Prostate gland (tissue), 2 donors: ENCODE measurements around the gene ZBTB7B. TPM values are rescaled to one million over a fixed set of nuclear protein-coding genes. Genes with fewer than 3 reads are reported as not detected.

Source experiments
- DNase-seq: peaks from one replicate; pipeline ENCODE4 v3.0.0-alpha.2; 2019; ENCODE audit warnings: low spot score
- H3K27ac ChIP-seq, 2 donors: fragments of 200-600 bp; sonication (generic); 2 replicates each; pipeline ENCODE4 v1.5.1; 2017 to 2019
- H3K27me3 ChIP-seq: fragments of 200-600 bp; sonication (generic); replicated peaks from 2 replicates; pipeline ENCODE4 v1.5.1; 2019; ENCODE audit not compliant: insufficient read depth
- H3K36me3 ChIP-seq, 2 donors: fragments of 200-600 bp; sonication (generic); 1 replicate in 1 of 2; 2 replicates in 1 of 2; pipeline versions ENCODE4 v1.5.1 to v1.8.1; 2017 to 2019
- H3K4me1 ChIP-seq: fragments of 200-600 bp; sonication (generic); replicated peaks from 2 replicates; pipeline ENCODE4 v1.5.1; 2019
- H3K4me3 ChIP-seq, 2 donors: fragments of 200-600 bp; sonication (generic); 2 replicates each; pipeline ENCODE4 v1.5.1; 2017 to 2019
- H3K9me3 ChIP-seq: fragments of 200-600 bp; sonication (generic); 2 replicates; pipeline ENCODE4 v1.5.1; 2017
- CTCF ChIP-seq, 4 experiments: fragments of 200-600 bp in 2 of 4; fragments of 450-650 bp in 2 of 4; sonication (generic) in 2 of 4; IDR thresholded peaks; 1 replicate in 3 of 4; 2 replicates in 1 of 4; pipeline ENCODE4 v1.5.1; 2016 to 2019; ENCODE audit warnings: antibody characterized with exemption in 4 of 4, mild to moderate bottlenecking in 2 of 4, moderate library complexity in 2 of 4
- POLR2A ChIP-seq: fragments of 450-650 bp; IDR thresholded peaks from one replicate; pipeline ENCODE4 v1.6.1; 2016; ENCODE audit warnings: antibody characterized with exemption, mild to moderate bottlenecking
- POLR2AphosphoS5 ChIP-seq: sonication (generic); formaldehyde crosslinking; IDR thresholded peaks from one replicate; pipeline ENCODE4 v1.6.1; 2017; ENCODE audit warnings: antibody characterized with exemption
- WGBS: methylation state at CpG from one replicate; pipeline ENCODE4 v1.1.5; 2018; 5-methylcytosine and 5-hydroxymethylcytosine counted together
- intact Hi-C: fragments of 100-400 bp; cut with DNase I; formaldehyde crosslinking; loops from one replicate; pipeline ENCODE4 v1.14.2; 2022
- total RNA-seq, 2 donors: library from RNA; depleted of rRNA; stranded (reverse); fragments of >200 nt; gene quantifications; one replicate each; pipeline ENCODE4 v1.1.0, GENCODE V29; 2016

Gene ZBTB7B
- total RNA-seq, 2 donors from 2014 or later, result 60.0 to 103 TPM

GRCh38 chr1:155026154-155026553 lies 23.6 kb downstream of the ZBTB7B start:
- H3K9me3 ChIP-seq, result no peaks in the 10 kb centered on the region
- no peak overlapping the region for H3K27ac ChIP-seq
- no peak overlapping the region for H3K4me3 ChIP-seq
- H3K36me3 ChIP-seq, result no peaks in the 10 kb centered on the region
- no peaks in the 10 kb centered on the region for H3K4me1 ChIP-seq
- intact Hi-C loops, result no loop called here
- TF ChIP-seq POLR2AphosphoS5 (no peak), POLR2A (no peak), CTCF (IDR thresholded peaks at IDR 0.05) (no peak)
- no peaks in the 10 kb centered on the region for H3K27me3 ChIP-seq
- DNase-seq, result no peak
- WGBS, result 63% methylated on average over 6 of the region's 9 CpGs

- no peaks in the 10 kb centered on the region for H3K4me1 ChIP-seq
- H3K36me3 ChIP-seq, result no peaks in the 10 kb centered on the region
- H3K27me3 ChIP-seq, result no peaks in the 10 kb centered on the region
- no peak for TF ChIP-seq POLR2AphosphoS5
- no peak for TF ChIP-seq POLR2A
- no peak for TF ChIP-seq CTCF (IDR thresholded peaks at IDR 0.05)
- intact Hi-C loops, result no loop called here
- H3K9me3 ChIP-seq, result no peaks in the 10 kb centered on the region
- no peak for DNase-seq
- H3K27ac ChIP-seq, result no peak overlapping the region
- WGBS, result 88% methylated on average over 6 of the region's 6 CpGs
- H3K4me3 ChIP-seq, result no peak overlapping the region
Observed at GRCh38 chr1:155026588-155026987, 24.0 kb downstream of the ZBTB7B start.

DNA sequence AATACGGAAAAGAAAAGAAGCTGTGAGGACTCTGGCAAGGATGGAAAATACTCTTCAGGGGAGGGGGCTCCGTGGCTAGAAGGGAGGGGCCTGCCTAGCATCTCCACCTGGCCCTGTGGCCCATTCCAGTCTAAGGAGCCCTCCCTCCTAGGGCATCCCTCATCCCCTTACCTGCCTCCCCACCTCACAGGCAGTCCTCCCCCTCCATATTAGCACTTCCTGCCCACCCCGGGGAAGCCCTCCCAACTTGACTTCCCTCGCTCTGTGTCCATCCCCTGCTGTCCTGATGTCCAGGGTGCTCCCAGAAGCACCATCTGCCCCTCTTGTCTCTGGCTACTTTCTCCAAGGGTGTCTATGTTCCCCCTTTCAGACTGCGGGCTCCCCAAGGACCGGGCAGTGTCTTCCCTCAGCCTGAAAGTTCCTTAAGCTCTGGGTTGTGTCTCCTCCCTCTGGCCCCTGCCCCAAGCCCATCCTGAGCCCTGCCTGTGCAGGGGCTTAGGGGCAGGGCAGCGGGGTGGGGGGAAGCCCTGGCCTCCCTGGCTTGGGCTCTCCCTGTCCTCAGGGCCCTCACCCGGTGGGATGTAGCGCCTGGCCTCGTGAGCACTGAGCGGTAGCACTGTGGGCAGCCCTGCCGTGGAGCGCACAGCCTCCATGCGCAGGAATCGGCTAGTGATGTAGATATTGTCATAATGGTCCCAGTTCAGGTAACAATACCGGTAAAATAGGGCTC lies 27.1 kb downstream of the ZBTB7B start:
- DNase-seq, result no peak
- Histone ChIP-seq H3K4me1 (no peaks in the 10 kb centered on the region), H3K27me3 (no peaks in the 10 kb centered on the region), H3K9me3 (no peaks in the 10 kb centered on the region), H3K36me3 (no peaks in the 10 kb centered on the region), H3K4me3 (no peak overlapping the region), H3K27ac (no peak overlapping the region)
- intact Hi-C loops, result no loop called here
- no peak for TF ChIP-seq CTCF (IDR thresholded peaks at IDR 0.05)
- no peak for TF ChIP-seq POLR2AphosphoS5
- no peak for TF ChIP-seq POLR2A
- WGBS, result 83% methylated on average over 16 of the region's 16 CpGs

- Histone ChIP-seq H3K4me3 (no peak overlapping the region), H3K4me1 (no peaks in the 10 kb centered on the region), H3K9me3 (no peaks in the 10 kb centered on the region), H3K36me3 (no peaks in the 10 kb centered on the region), H3K27me3 (no peaks in the 10 kb centered on the region), H3K27ac (no peak overlapping the region)
- 87% methylated on average over 15 of the region's 15 CpGs for WGBS
- intact Hi-C loops, result no loop called here
- no peak for DNase-seq
- TF ChIP-seq CTCF (IDR thresholded peaks at IDR 0.05) (no peak), POLR2AphosphoS5 (no peak), POLR2A (no peak)
Observed at GRCh38 chr1:155030243-155030795, 27.7 kb downstream of the ZBTB7B start.

- H3K27ac ChIP-seq, result no peak overlapping the region
- TF ChIP-seq CTCF (IDR thresholded peaks at IDR 0.05), result no peak
- WGBS, result 80% methylated on average over 11 of the region's 11 CpGs
- no peaks in the 10 kb centered on the region for H3K27me3 ChIP-seq
- H3K36me3 ChIP-seq, result no peaks in the 10 kb centered on the region
- H3K4me3 ChIP-seq, result no peak overlapping the region
- DNase-seq, result no peak
- H3K4me1 ChIP-seq, result no peaks in the 10 kb centered on the region
- intact Hi-C loops, result no loop called here
- no peaks in the 10 kb centered on the region for H3K9me3 ChIP-seq
Observed at GRCh38 chr1:155030899-155031298, 28.3 kb downstream of the ZBTB7B start.
